HPDE6-E6E7 (cell line): ENCODE results near the gene ENHO.
"Not testable (repeated sequence)": the region's sequence is repeated elsewhere in the genome, so short reads cannot be mapped to it uniquely, and the experiment has no call there.

Source experiments
- DNase-seq: peaks from one replicate; pipeline ENCODE4 v3.0.0; 2011; ENCODE audit warnings: missing footprints; ENCODE audit errors: extremely low spot score

ENHO gene

DNA sequence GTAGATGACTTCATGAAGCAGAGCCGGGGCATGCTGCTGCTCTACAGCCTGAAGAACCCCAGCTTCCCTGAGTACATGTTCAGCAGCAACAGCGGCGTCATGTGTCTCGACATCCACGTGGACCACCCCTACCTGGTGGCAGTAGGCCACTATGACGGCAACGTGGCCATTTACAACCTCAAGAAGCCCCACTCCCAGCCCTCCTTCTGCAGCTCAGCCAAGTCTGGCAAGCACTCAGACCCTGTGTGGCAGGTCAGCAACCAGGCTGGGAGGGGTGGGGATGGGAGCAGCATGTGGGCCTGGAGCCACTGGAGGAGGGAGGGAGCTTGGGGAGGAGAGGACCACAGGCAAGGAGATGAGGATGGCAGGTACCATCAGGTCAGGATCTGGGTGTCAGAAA, 16.2 kb downstream of the ENHO start:
- no peak for DNase-seq

DNA sequence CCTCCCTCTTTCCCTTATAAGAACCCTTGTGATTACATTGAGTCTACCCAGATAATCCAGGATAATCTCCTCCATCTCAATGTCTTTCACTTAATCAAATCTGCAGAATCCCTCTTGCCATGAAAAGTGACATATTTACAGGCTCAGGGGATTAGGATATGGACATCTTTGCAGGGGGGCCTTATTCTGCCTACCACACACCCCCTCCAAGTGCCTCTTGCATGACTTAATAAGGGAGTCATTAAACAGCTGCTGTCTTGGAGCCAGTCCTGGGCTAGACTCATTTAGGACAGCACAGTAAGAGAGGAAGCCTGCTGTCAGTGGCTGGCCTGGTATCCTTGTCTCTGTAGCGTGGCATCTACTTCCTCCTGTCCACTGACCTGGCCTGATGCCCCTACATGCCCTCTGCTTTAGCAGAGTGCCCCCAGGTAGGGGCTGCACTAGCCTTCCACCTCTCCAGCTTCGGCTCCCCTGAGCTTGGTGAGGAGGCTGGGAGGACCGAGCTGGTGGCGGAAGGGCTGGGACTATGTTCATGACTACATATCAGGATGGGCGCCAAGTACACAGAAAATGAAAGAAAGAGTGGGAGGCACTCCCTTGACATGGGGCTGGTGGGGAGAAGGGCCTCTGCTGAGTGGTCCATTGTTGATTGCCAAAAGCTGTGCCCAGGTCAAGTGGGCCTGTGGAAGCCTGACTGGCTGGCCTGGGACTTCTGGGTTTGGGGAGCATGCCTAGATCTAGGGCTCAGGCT, 17.2 kb downstream of the ENHO start:
- no peak for DNase-seq

DNA sequence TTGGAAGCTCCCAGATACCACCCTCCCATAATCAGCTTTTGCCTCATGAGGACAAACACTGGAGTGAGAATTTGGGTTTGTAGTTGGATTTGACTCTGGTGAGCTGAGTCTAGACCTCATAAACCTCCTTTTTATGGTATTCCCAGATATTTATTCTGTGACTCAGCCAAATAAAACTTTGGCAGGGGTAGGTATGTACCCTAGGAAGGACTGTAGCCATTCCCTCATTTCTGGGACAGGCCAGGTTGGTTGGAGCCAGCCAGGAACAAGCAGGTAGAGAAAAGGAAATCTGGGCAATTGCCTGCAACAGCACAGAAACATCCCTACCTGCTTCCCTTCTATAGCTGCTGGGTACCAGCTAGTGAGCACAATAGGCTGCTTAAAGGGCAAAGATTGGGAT, 19.4 kb downstream of the ENHO start:
- DNase-seq = no peak

DNA sequence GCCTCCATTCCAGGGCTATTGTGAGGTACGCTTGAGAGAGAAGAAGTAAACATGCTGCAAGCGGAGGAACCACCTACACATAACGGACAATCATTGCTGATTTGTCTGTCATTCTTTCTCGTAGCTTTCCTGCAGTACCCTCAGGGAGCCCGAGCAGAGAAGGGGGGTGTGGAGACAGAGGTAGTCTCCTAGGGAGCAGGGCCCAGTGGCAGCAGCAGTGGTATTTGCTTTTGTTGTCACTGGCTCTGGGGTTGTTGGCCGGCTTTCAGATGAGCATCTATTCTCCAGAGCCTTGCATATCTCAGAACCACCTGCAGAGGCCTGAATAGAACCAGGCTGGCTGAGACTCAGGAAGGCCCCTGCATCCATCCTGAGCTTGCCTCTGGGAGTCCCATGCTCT, 19.9 kb downstream of the ENHO start:
- no peak for DNase-seq

DNA sequence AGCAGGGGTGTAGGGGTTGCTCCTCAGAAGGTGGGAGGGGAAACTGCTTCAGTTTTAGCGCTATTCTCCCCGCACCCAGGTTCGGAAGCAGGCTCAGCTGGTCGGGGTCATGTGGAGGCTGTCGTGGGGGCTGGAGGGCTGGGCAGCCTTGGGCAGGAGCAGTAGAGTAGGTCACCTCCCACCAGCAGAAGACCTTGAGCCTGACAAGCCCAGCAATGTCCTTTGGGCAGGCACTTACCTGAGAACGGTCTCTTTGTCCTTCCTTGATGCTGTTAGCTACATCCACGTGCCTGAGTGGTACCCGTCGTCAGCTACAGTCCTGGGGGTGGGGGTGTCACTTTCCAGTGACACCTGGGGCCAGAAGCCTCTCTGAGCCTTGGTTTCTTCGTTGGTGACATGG, 20.3 kb downstream of the ENHO start:
- no peak for DNase-seq

DNA sequence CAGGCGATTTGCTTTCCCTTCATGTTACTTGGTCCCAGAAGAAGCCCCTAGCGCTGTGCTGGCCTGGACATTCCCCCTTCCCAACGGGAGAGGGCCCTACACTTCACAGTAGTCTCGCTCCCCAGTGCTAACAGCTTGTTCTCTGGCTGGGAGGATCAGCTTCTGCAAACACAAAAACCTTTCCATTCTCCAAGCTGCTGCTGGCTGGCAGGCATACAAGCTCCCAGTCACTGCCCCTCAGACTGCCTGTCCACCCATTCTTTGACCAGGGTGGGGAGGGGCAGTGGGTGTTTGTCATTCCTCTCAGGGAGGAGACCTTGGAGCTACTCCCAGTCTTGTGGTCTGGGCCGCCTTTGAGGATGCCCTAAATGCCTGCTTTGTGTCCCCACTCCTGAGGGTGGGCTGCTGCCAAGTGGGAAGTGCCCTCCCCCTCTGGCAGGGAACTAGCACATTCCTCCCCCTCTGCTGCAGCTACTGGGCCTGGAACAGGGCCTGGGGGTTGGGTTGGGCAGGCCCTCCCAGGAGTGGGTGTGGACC, 20.8 kb downstream of the ENHO start:
- no peak for DNase-seq

DNA sequence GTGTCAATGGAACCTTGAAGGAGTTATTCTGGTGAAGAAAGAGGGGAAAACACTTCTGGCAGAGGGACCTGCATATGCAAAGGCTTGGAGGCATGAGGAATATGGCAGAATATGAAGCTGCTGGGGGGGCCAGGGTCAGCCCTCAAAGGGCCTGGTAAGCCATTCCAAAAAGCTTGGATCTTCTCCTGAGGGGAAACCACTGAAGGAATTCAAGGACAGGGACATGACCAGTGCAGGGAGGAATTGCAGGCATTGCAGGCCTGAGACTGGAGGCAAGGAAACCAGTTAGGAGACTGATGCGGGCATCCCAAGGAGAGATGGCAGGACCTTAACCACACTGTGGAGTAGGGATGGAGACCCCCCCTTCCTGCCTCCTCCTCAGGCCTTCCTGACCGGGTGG, 21.4 kb downstream of the ENHO start:
- no peak for DNase-seq

DNA sequence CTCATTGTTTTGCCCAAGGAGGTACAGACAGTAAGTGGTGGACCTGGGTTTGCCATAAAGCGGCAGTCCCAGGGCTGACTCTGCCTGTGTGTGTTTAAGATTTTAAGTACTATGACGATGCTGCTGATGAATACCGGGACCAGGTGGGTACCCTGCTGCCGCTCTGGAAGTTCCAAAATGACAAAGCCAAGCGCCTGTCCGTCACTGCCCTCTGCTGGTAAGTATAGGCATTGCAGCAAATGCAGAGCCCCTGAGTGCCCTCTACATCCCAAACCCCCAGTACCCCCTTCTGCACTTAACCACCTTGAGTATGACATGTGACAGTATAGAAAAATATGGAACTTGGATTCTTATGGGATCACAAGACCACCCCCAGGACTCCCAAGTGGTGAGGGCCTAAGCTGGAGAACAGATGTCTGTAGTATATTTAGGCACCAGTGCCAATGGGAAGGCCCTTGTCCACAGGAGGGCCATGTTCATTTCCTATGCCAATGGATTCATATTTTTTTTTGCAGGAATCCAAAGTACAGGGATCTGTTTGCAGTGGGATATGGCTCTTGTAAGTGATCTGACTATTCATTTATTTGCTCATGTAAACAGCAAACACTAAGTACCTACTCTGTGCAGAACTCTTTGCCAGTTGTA, 22.0 kb downstream of the ENHO start:
- peak; percentile 37 for DNase-seq

DNA sequence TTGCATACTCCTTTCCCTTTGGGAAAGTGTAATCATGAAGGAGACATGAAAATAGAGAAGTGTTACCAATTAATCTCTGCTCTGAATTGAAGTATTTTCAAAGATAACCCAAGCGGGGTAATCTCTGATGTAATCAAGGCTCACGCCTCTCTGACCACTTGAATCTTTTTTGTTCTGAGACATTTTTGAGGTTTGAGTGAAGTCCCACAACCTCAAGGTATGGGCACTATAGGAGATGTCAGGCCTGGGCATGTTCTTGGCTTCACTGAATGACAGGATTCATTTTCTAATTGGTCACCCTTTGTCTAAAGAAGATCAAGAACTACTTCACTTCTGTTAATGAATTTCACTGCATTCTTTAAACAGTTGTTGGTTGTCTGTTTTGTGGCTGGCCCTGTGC, 23.7 kb downstream of the ENHO start:
- DNase-seq = no peak

DNA sequence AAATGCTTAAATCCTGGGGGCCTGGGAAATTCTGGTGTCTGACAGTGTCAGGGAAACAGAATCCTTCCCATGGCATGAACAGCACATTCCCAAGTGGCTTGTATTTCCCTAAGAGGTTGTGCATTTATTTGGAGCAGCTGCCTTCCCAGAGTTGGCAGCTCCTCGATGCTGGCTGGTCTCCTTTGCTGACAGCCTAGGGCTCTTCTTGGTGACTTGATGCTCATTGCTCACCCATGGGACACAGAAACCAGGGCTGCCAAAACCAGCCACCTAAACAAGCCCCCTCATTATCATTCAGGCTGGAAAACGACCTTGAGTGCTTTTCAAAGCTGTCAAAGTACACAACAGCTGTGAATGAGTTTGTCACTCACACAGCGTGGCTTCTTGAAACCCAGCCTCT, 24.2 kb downstream of the ENHO start:
- no peak for DNase-seq

DNA sequence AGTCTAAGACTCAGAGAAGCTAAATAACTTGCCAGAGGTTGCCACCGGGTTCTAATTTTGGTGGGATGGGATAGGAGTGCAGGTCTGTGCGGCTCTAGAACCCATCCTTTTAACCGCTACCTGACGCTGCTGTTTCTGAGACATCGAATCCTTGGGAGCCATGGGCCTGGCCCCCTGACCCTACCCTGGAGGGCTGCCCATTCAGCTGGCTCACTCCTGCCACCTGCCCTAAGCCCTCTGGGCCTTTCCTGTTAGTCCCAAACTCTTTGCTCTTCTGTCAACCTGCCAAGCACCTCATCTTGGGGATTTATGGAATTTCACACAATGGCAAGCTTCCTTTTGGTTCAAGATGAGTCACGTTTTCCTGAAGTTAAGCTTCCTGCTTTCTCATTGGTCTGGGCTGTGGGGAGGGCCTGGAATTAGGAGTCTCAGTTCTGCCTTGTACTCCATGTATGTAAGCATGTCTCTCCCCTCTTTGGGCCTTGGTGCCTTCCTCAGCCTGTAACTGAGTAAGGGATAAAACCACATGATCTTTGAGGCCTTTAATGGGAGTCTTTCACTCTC, 26.6 kb downstream of the ENHO start:
- no peak for DNase-seq

DNA sequence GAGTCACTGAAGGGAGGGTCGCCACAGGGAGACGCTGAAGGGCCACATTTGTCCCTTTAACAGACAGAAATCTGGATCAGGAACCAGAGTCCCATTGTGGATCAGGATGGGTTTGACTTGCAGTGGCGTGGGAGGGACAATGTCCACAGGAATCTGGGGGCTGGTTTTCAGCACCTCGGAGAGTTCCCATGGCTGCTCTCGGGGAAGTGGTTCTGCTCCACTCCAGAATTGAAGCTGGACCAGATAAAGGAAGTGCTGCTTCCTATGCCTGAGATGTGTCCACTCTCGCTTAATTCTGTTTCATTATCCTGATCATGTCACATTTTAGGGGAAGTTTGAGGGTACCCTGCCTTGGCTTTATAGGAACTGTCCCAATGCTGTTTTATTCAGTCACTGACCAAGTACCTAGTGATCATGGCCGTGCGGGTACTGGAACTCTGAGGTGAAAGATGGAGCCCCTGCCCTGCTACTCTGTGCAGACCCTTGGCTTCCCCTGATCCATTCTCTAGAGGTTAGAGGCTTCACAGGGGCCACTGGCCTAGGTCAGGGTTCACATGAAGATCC, 28.7 kb downstream of the ENHO start:
- peak; percentile 22 for DNase-seq

DNA sequence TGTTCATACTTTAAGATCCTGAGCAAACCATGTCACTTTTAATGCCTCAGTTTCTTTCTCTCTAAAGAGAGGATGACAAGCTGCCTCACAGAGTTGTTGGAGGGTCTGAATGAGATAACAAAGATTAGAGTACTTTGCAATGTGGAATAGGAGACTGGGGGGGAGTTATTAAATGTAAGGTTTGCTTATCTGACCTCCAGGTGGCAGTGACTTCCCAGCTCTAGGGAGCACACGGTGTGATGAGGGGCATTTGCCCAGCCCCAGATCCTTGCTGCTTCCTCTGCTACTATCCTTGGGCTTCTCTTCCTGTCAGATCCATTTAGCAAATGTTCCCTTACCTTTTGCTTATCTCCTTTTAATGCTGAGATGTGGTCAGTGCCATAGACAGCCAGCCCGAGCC, 30.7 kb downstream of the ENHO start:
- DNase-seq = no peak

DNA sequence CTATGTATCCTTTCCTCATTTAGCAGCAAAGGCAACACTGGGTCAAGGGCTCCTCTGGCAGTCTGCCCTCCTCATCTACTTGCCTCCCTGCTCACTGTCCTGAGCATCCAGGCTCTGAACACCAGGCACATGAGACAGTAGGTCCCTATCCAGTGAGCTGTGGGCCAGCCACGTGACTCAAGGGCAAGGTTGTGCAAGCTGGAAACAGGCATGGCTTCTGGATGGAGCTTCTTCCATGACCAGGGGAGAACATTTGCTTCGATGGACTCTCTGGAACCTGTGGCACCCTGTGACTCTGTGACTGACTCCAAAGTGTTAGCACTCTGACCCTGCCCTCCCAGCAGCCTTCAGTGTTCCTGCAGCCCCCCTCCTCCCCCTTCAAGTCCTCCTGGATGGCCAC, 31.2 kb downstream of the ENHO start:
- DNase-seq = no peak

DNA sequence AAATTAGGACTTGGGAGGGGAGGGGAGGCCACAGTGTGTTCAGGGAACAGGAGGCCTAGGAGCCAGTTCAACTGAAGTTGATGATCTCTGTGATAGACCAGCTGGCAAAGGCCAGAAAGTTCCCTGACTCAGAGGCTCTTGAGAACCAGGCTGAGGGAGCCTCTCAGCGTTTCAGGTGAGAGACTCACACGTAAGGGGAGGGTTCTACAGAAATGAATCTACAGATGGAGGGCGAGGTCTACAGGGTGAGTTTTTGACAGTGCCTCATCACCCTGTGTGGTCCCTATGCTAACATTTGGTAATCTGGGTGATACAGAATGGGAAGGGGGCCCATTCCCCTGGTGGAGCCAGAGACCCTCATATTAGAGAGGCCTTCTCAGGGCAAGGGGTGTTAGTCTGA, 32.0 kb downstream of the ENHO start:
- DNase-seq = no peak

DNA sequence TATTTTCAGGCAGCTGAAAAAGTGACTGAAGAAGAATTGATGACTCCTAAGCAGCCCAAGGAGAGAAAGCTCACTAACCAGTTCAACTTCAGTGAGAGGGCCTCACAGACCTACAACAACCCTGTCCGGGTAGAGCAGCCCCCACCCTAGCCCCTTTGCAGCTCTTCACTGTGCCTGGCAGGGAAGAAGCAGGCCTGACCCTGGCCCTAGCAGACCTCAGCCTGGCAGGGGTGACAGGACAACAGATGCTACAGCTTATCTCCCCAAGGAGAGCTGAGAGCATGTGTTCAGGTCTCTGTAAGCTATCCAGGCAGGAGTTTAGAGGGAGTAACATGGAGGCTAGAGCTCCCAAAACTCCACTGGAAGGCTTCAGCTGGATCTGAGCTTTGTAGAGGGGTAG, 32.4 kb downstream of the ENHO start:
- no peak for DNase-seq

DNA sequence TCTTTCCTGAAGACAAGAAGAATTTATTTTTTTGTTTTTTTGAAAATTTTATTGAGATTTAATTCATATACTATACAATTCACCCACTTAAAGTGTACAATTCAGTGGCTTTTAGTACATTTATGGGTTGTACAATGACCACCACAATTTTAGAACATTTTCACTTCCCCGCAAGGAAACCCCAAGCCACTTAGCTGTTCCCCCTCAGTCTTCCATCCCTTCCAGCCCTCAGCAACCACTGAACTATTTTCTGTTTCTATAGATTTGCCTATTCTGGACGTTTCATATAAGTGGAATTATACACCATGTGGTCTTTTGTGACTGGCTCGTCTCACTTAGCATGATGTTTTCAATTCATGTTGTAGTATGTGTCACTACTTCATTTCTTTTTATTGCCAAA, 36.2 kb downstream of the ENHO start:
- DNase-seq = no peak

DNA sequence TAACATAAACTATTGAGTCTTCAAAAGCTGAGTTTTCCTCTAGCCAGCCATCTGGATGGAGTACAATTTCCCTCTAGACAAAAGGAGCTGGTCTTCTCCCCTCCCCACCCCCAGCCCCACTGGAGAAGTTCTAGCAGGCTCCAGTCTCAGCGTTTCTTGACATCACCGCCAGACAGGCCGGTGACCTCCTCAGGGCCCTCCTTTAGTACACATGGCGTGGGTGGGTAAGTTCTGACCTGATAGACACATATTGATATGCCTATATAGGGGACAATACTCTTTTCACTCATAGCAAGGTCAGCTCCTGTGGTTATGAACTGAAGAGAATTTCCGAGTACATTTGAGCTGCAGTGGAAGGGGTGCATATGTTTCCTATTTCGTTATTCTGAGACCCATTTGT, 37.0 kb downstream of the ENHO start:
- DNase-seq = no peak

DNA sequence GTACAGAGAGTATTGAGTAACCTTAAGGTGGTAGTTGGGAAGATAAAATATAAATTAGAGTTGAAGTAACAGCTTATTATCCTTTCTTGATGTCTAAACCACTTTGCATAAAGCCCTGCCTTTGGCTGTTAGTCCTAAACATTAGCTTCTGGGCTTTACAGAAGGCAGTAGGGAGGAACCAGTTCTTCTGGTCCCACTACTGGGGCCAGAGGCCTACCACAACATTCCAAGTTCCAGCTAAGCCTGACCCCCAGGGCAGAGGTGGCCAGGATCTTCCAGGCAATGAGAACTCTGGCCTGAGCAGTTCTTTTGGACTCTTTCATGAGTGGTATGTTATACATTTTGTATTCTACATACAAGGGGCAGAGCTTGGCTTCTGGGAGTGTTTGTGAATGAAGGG, 38.1 kb downstream of the ENHO start:
- no peak for DNase-seq

DNA sequence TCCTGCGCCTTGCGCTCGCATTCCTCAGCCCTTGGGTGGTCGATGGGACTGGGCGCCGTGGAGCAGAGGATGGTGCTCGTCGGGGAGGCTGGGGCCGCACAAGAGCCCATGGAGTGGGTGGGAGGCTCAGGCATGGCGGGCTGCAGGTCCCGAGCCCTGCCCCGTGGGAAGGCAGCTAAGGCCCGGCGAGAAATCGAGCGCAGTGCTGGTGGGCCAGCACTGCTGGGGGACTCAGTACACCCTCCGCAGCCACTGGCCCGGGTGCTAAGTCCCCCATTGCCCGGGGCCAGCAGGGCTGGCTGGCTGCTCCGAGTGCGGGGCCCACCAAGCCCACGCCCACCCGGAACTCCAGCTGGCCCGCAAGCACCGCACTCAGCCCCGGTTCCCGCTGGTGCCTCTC, 40.0 kb downstream of the ENHO start:
- DNase-seq = not testable (repeated sequence)

DNA sequence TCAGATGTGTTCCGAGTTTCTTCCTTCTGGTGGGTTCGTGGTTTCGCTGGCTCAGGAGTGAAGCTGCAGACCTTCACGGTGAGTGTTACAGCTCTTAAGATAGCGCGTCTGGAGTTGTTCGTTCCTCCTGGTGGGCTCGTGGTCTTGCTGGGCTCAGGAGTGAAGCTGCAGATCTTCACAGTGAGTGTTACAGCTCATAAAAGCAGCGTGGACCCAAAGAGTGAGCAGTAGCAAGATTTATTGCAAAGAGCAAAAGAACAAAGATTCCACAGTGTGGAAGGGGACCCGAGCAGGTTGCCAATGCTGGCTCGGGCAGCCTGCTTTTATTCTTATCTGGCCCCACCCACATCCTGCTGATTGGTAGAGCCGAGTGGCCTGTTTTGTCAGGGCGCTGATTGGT, 41.2 kb downstream of the ENHO start:
- DNase-seq = not testable (repeated sequence)

DNA sequence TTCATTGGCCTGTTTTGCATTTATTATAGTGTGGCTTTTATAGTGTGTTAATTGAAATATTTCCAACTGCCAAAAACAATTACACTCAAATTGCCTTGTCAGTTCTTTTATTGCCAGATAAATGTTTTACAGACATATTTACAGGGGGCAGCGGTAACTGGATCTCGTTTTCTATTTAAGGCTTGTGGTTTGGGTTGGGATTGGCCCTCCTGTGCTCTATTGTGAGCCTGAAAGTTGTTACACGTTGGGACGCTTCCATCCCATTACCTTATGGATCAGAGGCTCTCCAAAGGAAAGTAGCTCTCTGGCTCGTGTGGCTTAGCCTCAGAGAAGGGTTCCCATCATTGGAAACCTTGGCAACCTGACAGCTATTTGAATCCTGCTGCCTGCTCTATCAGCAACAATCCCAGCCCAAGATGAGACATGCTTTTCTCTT, 43.3 kb downstream of the ENHO start:
- DNase-seq = no peak

DNA sequence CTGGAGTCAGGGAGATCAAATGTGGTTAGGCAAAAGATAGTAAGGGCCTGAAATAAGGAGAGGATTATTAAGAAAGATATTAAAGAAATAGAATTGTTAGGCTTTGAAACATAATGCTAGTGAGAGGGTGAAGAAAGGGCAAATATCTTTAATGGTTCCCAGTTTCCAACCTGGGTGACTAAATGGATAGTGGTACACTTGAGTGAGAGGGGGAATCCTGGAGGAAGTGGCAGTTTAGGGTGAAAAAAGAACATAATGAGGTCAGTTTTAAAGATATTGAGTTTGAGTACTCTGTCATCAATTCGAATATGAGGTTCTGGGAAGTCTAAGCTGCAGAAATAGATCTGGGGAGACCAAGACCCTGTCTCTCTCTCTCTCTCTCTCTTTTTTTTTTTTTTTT, 45.2 kb downstream of the ENHO start:
- DNase-seq = no peak
